ENCODE data around the gene TMPRSS11B.

GRCh38 chr4:68249434-68249833, 3.9 kb upstream of the TMPRSS11B start:
- no peak for TF ChIP-seq CTCF (IDR thresholded peaks at IDR 0.05; ENCODE audit: poor library complexity, severe bottlenecking)
- TF ChIP-seq EP300 (conservative IDR thresholded peaks at IDR 0.05; ENCODE audit: poor library complexity, severe bottlenecking), result no peak
- TF ChIP-seq EZH2 (IDR thresholded peaks at IDR 0.05; ENCODE audit: borderline replicate concordance, insufficient read depth, low read length, poor library complexity, severe bottlenecking), result no peak
- no peak for TF ChIP-seq POLR2AphosphoS5 (IDR thresholded peaks at IDR 0.05)
- TF ChIP-seq, protein P1, sequence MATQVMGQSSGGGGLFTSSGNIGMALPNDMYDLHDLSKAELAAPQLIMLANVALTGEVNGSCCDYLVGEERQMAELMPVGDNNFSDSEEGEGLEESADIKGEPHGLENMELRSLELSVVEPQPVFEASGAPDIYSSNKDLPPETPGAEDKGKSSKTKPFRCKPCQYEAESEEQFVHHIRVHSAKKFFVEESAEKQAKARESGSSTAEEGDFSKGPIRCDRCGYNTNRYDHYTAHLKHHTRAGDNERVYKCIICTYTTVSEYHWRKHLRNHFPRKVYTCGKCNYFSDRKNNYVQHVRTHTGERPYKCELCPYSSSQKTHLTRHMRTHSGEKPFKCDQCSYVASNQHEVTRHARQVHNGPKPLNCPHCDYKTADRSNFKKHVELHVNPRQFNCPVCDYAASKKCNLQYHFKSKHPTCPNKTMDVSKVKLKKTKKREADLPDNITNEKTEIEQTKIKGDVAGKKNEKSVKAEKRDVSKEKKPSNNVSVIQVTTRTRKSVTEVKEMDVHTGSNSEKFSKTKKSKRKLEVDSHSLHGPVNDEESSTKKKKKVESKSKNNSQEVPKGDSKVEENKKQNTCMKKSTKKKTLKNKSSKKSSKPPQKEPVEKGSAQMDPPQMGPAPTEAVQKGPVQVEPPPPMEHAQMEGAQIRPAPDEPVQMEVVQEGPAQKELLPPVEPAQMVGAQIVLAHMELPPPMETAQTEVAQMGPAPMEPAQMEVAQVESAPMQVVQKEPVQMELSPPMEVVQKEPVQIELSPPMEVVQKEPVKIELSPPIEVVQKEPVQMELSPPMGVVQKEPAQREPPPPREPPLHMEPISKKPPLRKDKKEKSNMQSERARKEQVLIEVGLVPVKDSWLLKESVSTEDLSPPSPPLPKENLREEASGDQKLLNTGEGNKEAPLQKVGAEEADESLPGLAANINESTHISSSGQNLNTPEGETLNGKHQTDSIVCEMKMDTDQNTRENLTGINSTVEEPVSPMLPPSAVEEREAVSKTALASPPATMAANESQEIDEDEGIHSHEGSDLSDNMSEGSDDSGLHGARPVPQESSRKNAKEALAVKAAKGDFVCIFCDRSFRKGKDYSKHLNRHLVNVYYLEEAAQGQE (IDR thresholded peaks at IDR 0.05; ENCODE audit: borderline replicate concordance), result no peak
- TF ChIP-seq MXI1 (conservative IDR thresholded peaks at IDR 0.05; ENCODE audit: poor library complexity, severe bottlenecking), result no peak
- TF ChIP-seq RAD21 (conservative IDR thresholded peaks at IDR 0.05), result no peak
- no peak for TF ChIP-seq TAF1 (IDR thresholded peaks at IDR 0.05; ENCODE audit: low read depth)
- TF ChIP-seq SMC3 (conservative IDR thresholded peaks at IDR 0.05; ENCODE audit: poor library complexity), result no peak
